Tibial nerve (tissue), 4 donors: ENCODE measurements around the gene ZBTB16. TPM values are rescaled to one million over a fixed set of nuclear protein-coding genes. Genes with fewer than 3 reads are reported as not detected.

Source experiments
- DNase-seq, 2 donors: peaks; one replicate each; pipeline ENCODE4 v3.0.0-alpha.2; 2019; ENCODE audit warnings: low spot score in 2 of 2
- H3K27ac ChIP-seq, 4 donors: fragments of 200-600 bp; sonication (generic) in 3 of 4; one replicate each; pipeline ENCODE4 v1.5.1; 2017 to 2019; ENCODE audit warnings: mild to moderate bottlenecking in 1 of 4
- H3K27me3 ChIP-seq, 2 donors: fragments of 200-600 bp; sonication (generic) in 1 of 2; one replicate each; pipeline versions ENCODE4 v1.5.1 to v1.6.0; 2017 to 2019
- H3K36me3 ChIP-seq, 3 donors: fragments of 200-600 bp; sonication (generic); one replicate each; pipeline ENCODE4 v1.5.1; 2018 to 2019
- H3K4me1 ChIP-seq, 4 donors: fragments of 200-600 bp; sonication (generic) in 3 of 4; one replicate each; pipeline ENCODE4 v1.5.1; 2017 to 2019
- H3K4me3 ChIP-seq, 4 donors: fragments of 200-600 bp; sonication (generic) in 3 of 4; one replicate each; pipeline ENCODE4 v1.5.1; 2017 to 2019; ENCODE audit warnings: mild to moderate bottlenecking in 1 of 4, moderate library complexity in 1 of 4
- H3K9me3 ChIP-seq, 4 donors: fragments of 200-600 bp; sonication (generic) in 3 of 4; one replicate each; pipeline ENCODE4 v1.5.1; 2017 to 2019
- CTCF ChIP-seq, 5 experiments: fragments of 200-600 bp in 3 of 5; fragments of 450-650 bp in 2 of 5; sonication (generic) in 3 of 5; IDR thresholded peaks; one replicate each; pipeline ENCODE4 v1.5.1; 2016 to 2019; ENCODE audit warnings: antibody characterized with exemption in 5 of 5, mild to moderate bottlenecking in 3 of 5, moderate library complexity in 2 of 5
- EP300 ChIP-seq, 2 donors: sonication (generic); formaldehyde crosslinking; IDR thresholded peaks; one replicate each; pipeline ENCODE4 v1.6.1; 2017; ENCODE audit warnings: antibody characterized with exemption in 2 of 2, mild to moderate bottlenecking in 1 of 2
- POLR2A ChIP-seq, 2 donors: fragments of 450-650 bp; IDR thresholded peaks; one replicate each; pipeline ENCODE4 v1.6.1; 2017; ENCODE audit warnings: antibody characterized with exemption in 2 of 2, mild to moderate bottlenecking in 2 of 2, moderate library complexity in 2 of 2
- WGBS, 2 donors: methylation state at CpG; one replicate each; pipeline ENCODE4 v1.1.5; 2018; 5-methylcytosine and 5-hydroxymethylcytosine counted together
- total RNA-seq, 4 donors: library from RNA; depleted of rRNA; stranded (reverse); fragments of >200 nt; gene quantifications; one replicate each; pipeline ENCODE4 v1.1.0, GENCODE V29; 2016

ZBTB16 gene
- total RNA-seq, 4 donors from 2014 or later: 405 to 756 (median 580) TPM

DNA sequence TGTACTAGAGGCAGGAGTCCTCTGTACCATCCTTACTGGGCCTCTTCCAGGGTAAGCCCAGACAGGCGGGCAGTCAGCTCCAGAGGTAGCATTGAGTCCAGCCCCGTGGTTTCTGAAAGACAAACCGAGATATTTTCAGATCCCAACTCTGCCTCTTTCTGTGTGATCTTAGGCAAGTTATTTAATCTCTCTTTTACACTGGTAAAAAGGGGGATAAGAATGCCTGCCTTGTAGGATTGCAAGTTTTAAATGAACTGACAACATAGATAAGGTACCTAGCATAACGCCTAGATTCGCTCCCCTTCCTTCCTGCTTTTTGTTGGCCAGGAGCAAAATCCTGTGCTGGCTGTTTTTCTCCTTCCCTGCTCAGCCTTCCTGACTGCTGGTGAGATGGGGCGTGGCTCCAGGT lies 180.2 kb downstream of the ZBTB16 start:
- no peaks in the 10 kb centered on the region for H3K9me3 ChIP-seq
- no peak for DNase-seq
- no peak overlapping the region for H3K4me3 ChIP-seq
- WGBS, 2 donors: 86 to 92% methylated on average over 6 of the region's 6 CpGs
- H3K27ac ChIP-seq: peak overlapping the region in 1 of 4 donors; percentile 7
- H3K27me3 ChIP-seq: no peaks in the 10 kb centered on the region
- TF ChIP-seq EP300 (IDR thresholded peaks at IDR 0.05) (no peak), POLR2A (IDR thresholded peaks at IDR 0.05) (no peak), CTCF (IDR thresholded peaks at IDR 0.05) (no peak)
- H3K4me1 ChIP-seq: peaks cover 0 to 51% (median 3%) of the 10 kb centered on the region in 4 donors
- H3K36me3 ChIP-seq: peaks cover 0 to 79% (median 0%) of the 10 kb centered on the region in 3 donors

DNA sequence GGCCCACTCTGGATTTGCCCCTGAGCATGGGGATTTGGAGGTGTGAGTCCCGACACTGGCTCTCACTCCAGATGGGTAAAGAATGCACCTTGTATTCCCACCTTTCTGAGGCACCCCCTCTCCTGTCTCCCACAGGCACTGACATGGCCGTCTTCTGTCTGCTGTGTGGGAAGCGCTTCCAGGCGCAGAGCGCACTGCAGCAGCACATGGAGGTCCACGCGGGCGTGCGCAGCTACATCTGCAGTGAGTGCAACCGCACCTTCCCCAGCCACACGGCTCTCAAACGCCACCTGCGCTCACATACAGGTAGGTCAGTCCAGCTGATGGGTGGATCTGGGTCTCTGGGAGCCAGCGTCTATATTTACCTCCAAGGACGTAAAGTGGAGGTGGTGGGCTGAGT lies 182.5 kb downstream of the ZBTB16 start:
- H3K4me1 ChIP-seq: peaks cover 0 to 39% (median 3%) of the 10 kb centered on the region in 4 donors
- no peak overlapping the region for H3K27ac ChIP-seq
- no peak for TF ChIP-seq EP300 (IDR thresholded peaks at IDR 0.05)
- TF ChIP-seq POLR2A (IDR thresholded peaks at IDR 0.05): no peak
- TF ChIP-seq CTCF (IDR thresholded peaks at IDR 0.05): no peak
- DNase-seq: no peak
- WGBS, 2 donors: 95 to 97% methylated on average over 15 of the region's 15 CpGs
- H3K36me3 ChIP-seq: peaks cover 0 to 99% (median 0%) of the 10 kb centered on the region in 3 donors
- H3K4me3 ChIP-seq: no peak overlapping the region
- no peaks in the 10 kb centered on the region for H3K27me3 ChIP-seq
- H3K9me3 ChIP-seq: no peaks in the 10 kb centered on the region

DNA sequence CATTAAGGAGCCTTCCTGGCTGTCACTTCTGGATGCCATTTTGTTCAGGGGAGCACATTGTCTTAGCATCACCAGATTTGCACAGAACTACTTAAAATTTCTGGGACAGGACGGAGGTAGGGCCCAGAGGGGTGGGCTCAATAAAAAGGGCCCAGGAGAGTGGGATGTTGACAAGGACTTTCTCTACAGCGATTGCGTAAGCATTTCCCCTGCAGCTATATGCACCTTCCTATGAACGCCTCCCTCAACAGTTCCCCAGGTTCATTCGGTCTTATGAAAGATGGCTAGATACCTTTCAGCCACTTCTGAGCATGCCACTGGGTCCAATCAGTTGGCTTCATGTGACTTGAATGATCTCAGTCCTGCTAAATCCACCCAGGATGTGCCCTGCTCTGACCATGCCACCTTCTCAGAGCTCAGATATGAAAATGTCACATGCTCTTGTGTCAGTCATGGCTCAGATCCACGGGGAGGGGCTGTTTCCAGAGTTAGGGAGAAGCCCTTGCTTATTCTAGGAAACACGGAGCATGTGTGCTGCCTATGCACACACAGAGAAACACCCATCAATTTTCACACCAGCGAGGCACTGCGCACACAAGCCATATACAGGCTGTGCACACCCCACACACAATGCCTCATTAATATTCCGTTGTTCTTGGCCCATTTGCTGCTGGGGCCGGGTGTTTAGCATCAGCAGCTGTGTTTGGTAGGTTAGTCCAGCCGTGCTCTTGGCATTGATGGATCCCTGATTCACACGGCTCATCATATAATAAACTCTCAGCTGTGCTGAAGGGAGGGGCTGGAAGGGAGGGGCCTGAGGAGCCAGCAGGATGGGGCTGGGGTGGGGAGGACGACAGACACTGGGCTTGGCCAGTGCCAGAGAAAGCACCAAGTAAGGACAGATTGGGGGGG lies 184.2 kb downstream of the ZBTB16 start:
- Histone ChIP-seq H3K4me1 (peaks cover 0 to 25% (median 3%) of the 10 kb centered on the region in 4 donors), H3K4me3 (no peak overlapping the region), H3K9me3 (no peaks in the 10 kb centered on the region), H3K36me3 (peaks cover 0 to 100% (median 11%) of the 10 kb centered on the region in 3 donors), H3K27ac (peak overlapping the region in 2 of 4 donors; percentile 38 to 44), H3K27me3 (no peaks in the 10 kb centered on the region)
- TF ChIP-seq EP300 (IDR thresholded peaks at IDR 0.05): peak in 1 of 2 donors; percentile 51
- TF ChIP-seq POLR2A (IDR thresholded peaks at IDR 0.05): no peak
- no peak for TF ChIP-seq CTCF (IDR thresholded peaks at IDR 0.05)
- 51 to 59% methylated on average over 14 of the region's 14 CpGs for WGBS, 2 donors
- DNase-seq: no peak

DNA sequence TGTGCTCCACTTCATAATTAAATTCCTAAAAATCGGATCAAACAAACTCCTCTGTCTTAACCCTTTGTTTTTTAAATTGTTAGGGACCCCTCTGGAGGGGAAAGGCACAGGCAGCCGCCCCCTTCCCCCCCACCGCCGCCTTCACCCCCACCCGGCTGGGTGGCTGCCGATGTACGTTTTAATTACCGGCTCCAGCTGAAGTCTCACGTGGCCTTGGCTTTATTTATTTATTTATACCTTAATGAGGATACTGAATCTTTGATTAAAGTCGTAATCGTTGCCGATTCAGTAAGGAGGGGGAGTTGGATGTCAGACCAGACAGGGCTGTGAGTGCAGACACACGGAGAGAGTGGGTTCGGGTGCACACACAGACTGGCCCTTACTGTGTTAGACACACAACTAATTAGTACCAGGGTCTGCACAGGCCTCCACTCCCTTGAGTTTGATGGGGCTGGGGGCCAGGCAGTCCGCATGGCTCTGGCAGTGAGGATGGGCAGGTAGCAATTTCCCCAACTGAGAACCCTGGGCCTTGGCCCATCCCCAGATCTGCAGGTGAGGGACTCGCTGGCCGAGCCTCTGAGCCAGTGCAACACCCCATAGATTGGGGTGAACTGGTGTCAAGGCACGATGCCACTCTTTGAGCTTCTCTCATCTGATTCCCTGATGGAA lies 185.3 kb downstream of the ZBTB16 start:
- no peaks in the 10 kb centered on the region for H3K27me3 ChIP-seq
- peaks cover 0 to 96% (median 12%) of the 10 kb centered on the region in 3 donors for H3K36me3 ChIP-seq
- no peak overlapping the region for H3K4me3 ChIP-seq
- WGBS, 2 donors: 78% methylated on average over 16 to 18 of the region's 18 CpGs
- peaks cover 0 to 15% (median 3%) of the 10 kb centered on the region in 4 donors for H3K4me1 ChIP-seq
- no peaks in the 10 kb centered on the region for H3K9me3 ChIP-seq
- DNase-seq: no peak
- H3K27ac ChIP-seq: no peak overlapping the region
- TF ChIP-seq CTCF (IDR thresholded peaks at IDR 0.05) (no peak), POLR2A (IDR thresholded peaks at IDR 0.05) (no peak), EP300 (IDR thresholded peaks at IDR 0.05) (no peak)
